Liver (tissue), 3 donors: ENCODE results near the gene CKMT1A.
"Not testable (repeated sequence)": the region's sequence is repeated elsewhere in the genome, so short reads cannot be mapped to it uniquely, and the experiment has no call there.

Source experiments
- ATF3 ChIP-seq: IDR thresholded peaks from 2 replicates; pipeline ENCODE4 v1.6.1; 2016; ENCODE audit warnings: antibody characterized with exemption
- JUND ChIP-seq, 2 donors: IDR thresholded peaks; 2 replicates each; pipeline ENCODE4 v1.6.1; 2016; ENCODE audit warnings: antibody characterized with exemption in 2 of 2
- MAX ChIP-seq: IDR thresholded peaks from 2 replicates; pipeline ENCODE4 v1.6.1; 2016; ENCODE audit warnings: antibody characterized with exemption
- NR2F2 ChIP-seq: IDR thresholded peaks from 2 replicates; pipeline ENCODE4 v1.6.1; 2016; ENCODE audit warnings: antibody characterized with exemption
- REST ChIP-seq: IDR thresholded peaks from 2 replicates; pipeline ENCODE4 v1.6.1; 2016; ENCODE audit warnings: antibody characterized with exemption, mild to moderate bottlenecking
- RXRA ChIP-seq, 2 donors: IDR thresholded peaks; 2 replicates each; pipeline ENCODE4 v1.6.1; 2017 to 2018; ENCODE audit warnings: antibody characterized with exemption in 2 of 2, mild to moderate bottlenecking in 1 of 2
- SP1 ChIP-seq: IDR thresholded peaks from 2 replicates; pipeline ENCODE4 v1.6.1; 2018; ENCODE audit warnings: antibody characterized with exemption, mild to moderate bottlenecking
- TAF1 ChIP-seq: conservative IDR thresholded peaks from 2 replicates; pipeline ENCODE4 v1.6.1; 2016; ENCODE audit warnings: antibody characterized with exemption, mild to moderate bottlenecking
- YY1 ChIP-seq: IDR thresholded peaks from 2 replicates; pipeline ENCODE4 v1.6.1; 2016; ENCODE audit warnings: antibody characterized with exemption, mild to moderate bottlenecking
- TF ChIP-seq, protein P1 (sequence below): fragments of 150-350 bp; IDR thresholded peaks from 2 replicates; pipeline ENCODE4 v1.5.1; 2017; ENCODE audit warnings: improper control_type of control experiment, low read depth, low read length; ENCODE audit not compliant: missing input control
- TF ChIP-seq, protein P2 (sequence below): IDR thresholded peaks from 2 replicates; pipeline ENCODE4 v1.6.1; 2016; ENCODE audit warnings: antibody characterized with exemption
- donor health status: healthy.
- donor health status: healthy.

- TF ChIP-seq, protein P1, sequence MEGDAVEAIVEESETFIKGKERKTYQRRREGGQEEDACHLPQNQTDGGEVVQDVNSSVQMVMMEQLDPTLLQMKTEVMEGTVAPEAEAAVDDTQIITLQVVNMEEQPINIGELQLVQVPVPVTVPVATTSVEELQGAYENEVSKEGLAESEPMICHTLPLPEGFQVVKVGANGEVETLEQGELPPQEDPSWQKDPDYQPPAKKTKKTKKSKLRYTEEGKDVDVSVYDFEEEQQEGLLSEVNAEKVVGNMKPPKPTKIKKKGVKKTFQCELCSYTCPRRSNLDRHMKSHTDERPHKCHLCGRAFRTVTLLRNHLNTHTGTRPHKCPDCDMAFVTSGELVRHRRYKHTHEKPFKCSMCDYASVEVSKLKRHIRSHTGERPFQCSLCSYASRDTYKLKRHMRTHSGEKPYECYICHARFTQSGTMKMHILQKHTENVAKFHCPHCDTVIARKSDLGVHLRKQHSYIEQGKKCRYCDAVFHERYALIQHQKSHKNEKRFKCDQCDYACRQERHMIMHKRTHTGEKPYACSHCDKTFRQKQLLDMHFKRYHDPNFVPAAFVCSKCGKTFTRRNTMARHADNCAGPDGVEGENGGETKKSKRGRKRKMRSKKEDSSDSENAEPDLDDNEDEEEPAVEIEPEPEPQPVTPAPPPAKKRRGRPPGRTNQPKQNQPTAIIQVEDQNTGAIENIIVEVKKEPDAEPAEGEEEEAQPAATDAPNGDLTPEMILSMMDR: not testable (repeated sequence)
- TF ChIP-seq YY1; NR2F2; REST; SP1; JUND (IDR thresholded peaks at IDR 0.05); ATF3; TAF1; RXRA (IDR thresholded peaks at IDR 0.05); MAX: not testable (repeated sequence)
- TF ChIP-seq, protein P2, sequence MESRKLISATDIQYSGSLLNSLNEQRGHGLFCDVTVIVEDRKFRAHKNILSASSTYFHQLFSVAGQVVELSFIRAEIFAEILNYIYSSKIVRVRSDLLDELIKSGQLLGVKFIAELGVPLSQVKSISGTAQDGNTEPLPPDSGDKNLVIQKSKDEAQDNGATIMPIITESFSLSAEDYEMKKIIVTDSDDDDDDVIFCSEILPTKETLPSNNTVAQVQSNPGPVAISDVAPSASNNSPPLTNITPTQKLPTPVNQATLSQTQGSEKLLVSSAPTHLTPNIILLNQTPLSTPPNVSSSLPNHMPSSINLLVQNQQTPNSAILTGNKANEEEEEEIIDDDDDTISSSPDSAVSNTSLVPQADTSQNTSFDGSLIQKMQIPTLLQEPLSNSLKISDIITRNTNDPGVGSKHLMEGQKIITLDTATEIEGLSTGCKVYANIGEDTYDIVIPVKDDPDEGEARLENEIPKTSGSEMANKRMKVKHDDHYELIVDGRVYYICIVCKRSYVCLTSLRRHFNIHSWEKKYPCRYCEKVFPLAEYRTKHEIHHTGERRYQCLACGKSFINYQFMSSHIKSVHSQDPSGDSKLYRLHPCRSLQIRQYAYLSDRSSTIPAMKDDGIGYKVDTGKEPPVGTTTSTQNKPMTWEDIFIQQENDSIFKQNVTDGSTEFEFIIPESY: not testable (repeated sequence)
These were observed 30.3 kb upstream of the CKMT1A start for GRCh38 chr15:43663333-43663732.
